Measurements from ENCODE around the gene DAGLB.

DAGLB gene

DNA sequence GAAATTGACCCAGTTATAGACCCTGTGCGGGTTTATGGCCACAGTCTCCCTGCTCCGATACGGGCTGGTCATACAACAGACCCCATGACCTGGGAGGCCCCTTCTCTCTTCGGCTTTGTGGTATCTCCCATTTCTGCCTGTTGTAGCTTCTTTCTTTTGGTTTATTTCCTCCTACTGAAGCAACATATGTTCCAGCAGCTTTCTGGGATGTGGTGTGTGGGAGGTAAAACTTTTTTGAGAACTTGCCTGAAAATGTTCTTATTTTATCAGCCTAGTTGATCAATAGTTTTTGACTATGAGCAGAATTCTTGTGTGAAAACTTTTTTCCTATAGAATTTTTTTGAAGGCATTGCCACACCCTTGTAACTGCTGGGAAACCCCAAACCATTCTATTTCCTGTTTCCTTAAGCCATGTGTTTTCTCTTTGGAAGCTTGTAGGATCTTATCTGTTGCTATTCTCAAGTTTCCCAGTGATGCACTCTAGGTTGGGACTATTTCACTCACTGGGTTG is 80.0 kb downstream of the DAGLB start:
- no peak for DNase-seq (ENCODE audit: low spot score)

- DNase-seq (ENCODE audit: low spot score) = no peak
Observed at GRCh38 chr7:6365451-6365850, 82.3 kb downstream of the DAGLB start.

DNA sequence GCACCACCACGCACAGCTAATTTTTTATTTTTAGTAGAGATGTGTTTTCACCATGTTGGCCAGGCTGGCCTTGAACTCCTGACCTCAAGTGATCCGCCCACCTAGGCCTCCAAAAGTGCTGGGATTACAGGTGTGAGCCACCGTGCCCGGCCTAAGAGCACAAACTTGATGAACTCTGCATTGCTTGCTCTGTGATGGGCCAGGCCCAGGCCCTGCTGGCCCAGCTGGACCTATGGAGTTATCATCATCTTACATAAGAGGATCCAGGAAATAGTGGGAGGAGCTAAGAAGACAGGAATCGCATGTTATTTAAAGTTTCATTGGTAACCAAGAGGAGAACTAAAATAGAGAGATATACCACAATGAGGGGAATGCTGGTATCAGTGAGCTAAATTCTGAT is 86.9 kb downstream of the DAGLB start:
- no peak for DNase-seq (ENCODE audit: low spot score)

DNA sequence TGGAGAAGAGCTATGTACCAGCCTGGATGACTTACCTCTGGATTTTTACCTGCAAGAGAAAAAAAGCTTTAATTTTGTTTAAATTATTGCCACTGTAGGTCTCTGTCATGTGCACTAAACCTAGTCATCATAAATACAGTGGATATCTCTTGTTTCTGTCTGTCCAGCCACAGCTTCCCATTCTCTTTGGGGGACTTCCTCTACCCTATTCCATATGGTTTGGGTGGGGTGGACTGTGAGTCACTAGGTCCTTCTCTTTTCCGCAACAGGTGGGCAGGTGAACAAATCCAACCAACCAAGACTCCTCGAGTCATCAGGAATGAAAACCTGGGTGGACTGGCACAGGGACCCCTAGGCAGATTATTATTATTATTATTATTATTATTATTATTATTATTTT is 88.0 kb downstream of the DAGLB start:
- no peak for DNase-seq (ENCODE audit: low spot score)
